Right lobe of liver (tissue), 4 donors: ENCODE data around the gene KPTN.

Experiments used
- POLR2A ChIP-seq: fragments of 450-650 bp; IDR thresholded peaks from one replicate; pipeline ENCODE4 v1.6.1; 2017; ENCODE audit warnings: antibody characterized with exemption, mild to moderate bottlenecking
- TF ChIP-seq, protein P1 (sequence below), 4 donors: fragments of 200-600 bp in 3 of 4; fragments of 450-650 bp in 1 of 4; IDR thresholded peaks; one replicate each; pipeline versions ENCODE4 v1.5.1 to v1.8.0; 2016 to 2022; ENCODE audit warnings: antibody characterized with exemption in 4 of 4, mild to moderate bottlenecking in 2 of 4
- donor health status: DM: no; HTN: no; CAD: no.
- donor health status: DM: no; HTN: no; CAD: no.
- donor health status: DM: no; HTN: yes; CAD: no.

DNA sequence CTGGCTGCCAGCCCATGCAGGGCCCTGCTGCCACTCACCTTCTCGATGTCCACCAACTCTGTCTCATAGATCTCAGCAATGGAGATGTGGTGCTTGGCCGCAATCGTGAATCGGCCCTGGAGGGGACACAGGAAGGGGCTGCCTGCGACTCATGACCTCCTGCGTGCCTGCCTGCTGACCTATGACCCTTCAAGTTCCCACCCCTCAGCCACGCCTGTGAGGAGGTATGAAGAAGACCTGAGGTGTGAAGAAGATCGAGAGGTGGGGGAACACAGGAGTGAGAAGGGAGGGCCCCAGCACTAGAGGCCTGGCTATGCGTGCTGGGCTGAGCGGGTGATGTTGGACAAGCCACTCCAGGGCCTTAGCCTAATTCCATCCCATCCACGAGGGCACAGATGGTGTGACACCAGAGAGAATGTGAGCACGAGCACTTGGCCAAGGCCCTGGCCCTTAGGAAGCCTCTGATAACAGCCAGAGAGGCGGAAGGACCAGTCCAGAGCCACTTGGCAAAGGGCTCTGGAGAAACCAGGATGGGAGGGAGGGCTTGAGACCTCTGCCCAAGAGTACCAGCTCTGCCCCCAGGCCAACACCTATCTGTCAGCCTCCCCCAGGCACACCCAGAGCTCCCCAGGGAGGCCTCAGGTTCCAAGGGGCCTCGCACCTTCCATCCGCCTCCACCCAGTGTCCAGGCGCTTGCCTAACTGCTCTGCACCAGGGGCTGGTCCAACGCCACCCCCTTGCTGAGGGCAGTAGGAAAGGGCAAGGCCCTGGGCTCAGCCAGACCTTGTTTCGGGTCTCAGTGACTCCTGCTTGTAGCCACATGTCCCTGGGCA is 9.6 kb upstream of the KPTN start:
- TF ChIP-seq, protein P1, sequence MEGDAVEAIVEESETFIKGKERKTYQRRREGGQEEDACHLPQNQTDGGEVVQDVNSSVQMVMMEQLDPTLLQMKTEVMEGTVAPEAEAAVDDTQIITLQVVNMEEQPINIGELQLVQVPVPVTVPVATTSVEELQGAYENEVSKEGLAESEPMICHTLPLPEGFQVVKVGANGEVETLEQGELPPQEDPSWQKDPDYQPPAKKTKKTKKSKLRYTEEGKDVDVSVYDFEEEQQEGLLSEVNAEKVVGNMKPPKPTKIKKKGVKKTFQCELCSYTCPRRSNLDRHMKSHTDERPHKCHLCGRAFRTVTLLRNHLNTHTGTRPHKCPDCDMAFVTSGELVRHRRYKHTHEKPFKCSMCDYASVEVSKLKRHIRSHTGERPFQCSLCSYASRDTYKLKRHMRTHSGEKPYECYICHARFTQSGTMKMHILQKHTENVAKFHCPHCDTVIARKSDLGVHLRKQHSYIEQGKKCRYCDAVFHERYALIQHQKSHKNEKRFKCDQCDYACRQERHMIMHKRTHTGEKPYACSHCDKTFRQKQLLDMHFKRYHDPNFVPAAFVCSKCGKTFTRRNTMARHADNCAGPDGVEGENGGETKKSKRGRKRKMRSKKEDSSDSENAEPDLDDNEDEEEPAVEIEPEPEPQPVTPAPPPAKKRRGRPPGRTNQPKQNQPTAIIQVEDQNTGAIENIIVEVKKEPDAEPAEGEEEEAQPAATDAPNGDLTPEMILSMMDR (IDR thresholded peaks at IDR 0.05) = no peak
- TF ChIP-seq POLR2A = no peak
